ENCODE measurements around the gene RNF5.

The RNF5 gene

GRCh38 chr6:32153564-32154513 lies 24.4 kb upstream of the RNF5 start, which contains the start of gene PPT2:
Gene PPT2 (plus strand): TSS chr6:32154141. CDS start chr6:32154595, 454 bp downstream.
- POLR2A ChIA-PET = interaction anchor here (0.7 to 2.2 kb wide), 11 partner anchors 18 to 347 kb away, joined by 3 to 57 read pairs (median 4); partner anchors contain the start of genes AGPAT1, ATF6B, FKBPL and LSM2
- peak; percentile 90 for DNase-seq (ENCODE audit: extremely low spot score)
- CTCF ChIA-PET = no interaction called here
- TF ChIP-seq ARNT (IDR thresholded peaks at IDR 0.05) = peak; percentile 41; the same call in 1 of the 2 replicates
- peak; percentile 59; the same call in 1 of the 2 replicates for TF ChIP-seq BHLHE40 (IDR thresholded peaks at IDR 0.05; ENCODE audit: borderline replicate concordance)
- no peak for TF ChIP-seq L3MBTL2 (conservative IDR thresholded peaks at IDR 0.05)
- TF ChIP-seq PKNOX1 (IDR thresholded peaks at IDR 0.05) = peak; percentile 55
- no peak for TF ChIP-seq ELF4 (IDR thresholded peaks at IDR 0.05)
- TF ChIP-seq FOXK2 (IDR thresholded peaks at IDR 0.05) = peak; percentile 86

- ChIA-PET POLR2A (interaction anchor here (0.7 to 1.2 kb wide), 5 partner anchors 22 to 348 kb away, joined by 3 to 7 read pairs (median 3); partner anchors contain the start of genes AGPAT1, ATF6B and LSM2), CTCF (interaction anchor here (0.6 kb wide), 1 partner anchor 8 kb away, joined by 3 read pairs; no protein-coding TSS in a partner anchor)
- no peak for TF ChIP-seq ZNF384 (IDR thresholded peaks at IDR 0.05)
- TF ChIP-seq BHLHE40 (IDR thresholded peaks at IDR 0.05; ENCODE audit: borderline replicate concordance) = no peak
- TF ChIP-seq L3MBTL2 (conservative IDR thresholded peaks at IDR 0.05) = peak; percentile 55
- TF ChIP-seq FOXA1 (IDR thresholded peaks at IDR 0.05) = no peak
- DNase-seq (ENCODE audit: extremely low spot score) = peak; percentile 72
These were observed 23.6 kb upstream of the RNF5 start for GRCh38 chr6:32154514-32155161.

GRCh38 chr6:32156891-32157290 lies 21.3 kb upstream of the RNF5 start:
- CTCF ChIA-PET = no interaction called here
- no peak for TF ChIP-seq SUZ12 (IDR thresholded peaks at IDR 0.05)
- no peak for TF ChIP-seq TARDBP (IDR thresholded peaks at IDR 0.05)
- no peak for TF ChIP-seq HDGF (IDR thresholded peaks at IDR 0.05; ENCODE audit: borderline replicate concordance)
- POLR2A ChIA-PET = no interaction called here
- DNase-seq (ENCODE audit: extremely low spot score) = no peak

- POLR2A ChIA-PET = interaction anchor here (1.3 kb wide), 1 partner anchor 19 kb away, joined by 3 read pairs; no protein-coding TSS in a partner anchor
- CTCF ChIA-PET = no interaction called here
- no peak for DNase-seq (ENCODE audit: extremely low spot score)
- no peak for TF ChIP-seq L3MBTL2 (conservative IDR thresholded peaks at IDR 0.05)
- no peak for TF ChIP-seq TARDBP (IDR thresholded peaks at IDR 0.05)
- TF ChIP-seq ZNF384 (IDR thresholded peaks at IDR 0.05) = no peak
- no peak for TF ChIP-seq LEF1 (IDR thresholded peaks at IDR 0.05; ENCODE audit: borderline replicate concordance)
- no peak for TF ChIP-seq HDGF (IDR thresholded peaks at IDR 0.05; ENCODE audit: borderline replicate concordance)
- TF ChIP-seq FOXA1 (IDR thresholded peaks at IDR 0.05) = no peak
- TF ChIP-seq FOXK2 (IDR thresholded peaks at IDR 0.05) = no peak
- TF ChIP-seq CTBP1 (IDR thresholded peaks at IDR 0.05; ENCODE audit: borderline replicate concordance) = no peak
- no peak for TF ChIP-seq SP1 (IDR thresholded peaks at IDR 0.05)
- TF ChIP-seq SUZ12 (IDR thresholded peaks at IDR 0.05) = no peak
- no peak for TF ChIP-seq BHLHE40 (IDR thresholded peaks at IDR 0.05; ENCODE audit: borderline replicate concordance)
- TF ChIP-seq ELF4 (IDR thresholded peaks at IDR 0.05) = no peak
These were observed 20.2 kb upstream of the RNF5 start for GRCh38 chr6:32158052-32158451.

- CTCF ChIA-PET = no interaction called here
- TF ChIP-seq ZNF384 (IDR thresholded peaks at IDR 0.05) (no peak), FOXA1 (IDR thresholded peaks at IDR 0.05) (no peak), TARDBP (IDR thresholded peaks at IDR 0.05) (no peak), SP1 (IDR thresholded peaks at IDR 0.05) (no peak), NFRKB (IDR thresholded peaks at IDR 0.05) (no peak), CTBP1 (IDR thresholded peaks at IDR 0.05; ENCODE audit: borderline replicate concordance) (no peak), SUZ12 (IDR thresholded peaks at IDR 0.05) (no peak), FOXM1 (IDR thresholded peaks at IDR 0.05; ENCODE audit: borderline replicate concordance) (no peak), BHLHE40 (IDR thresholded peaks at IDR 0.05; ENCODE audit: borderline replicate concordance) (no peak), LEF1 (IDR thresholded peaks at IDR 0.05; ENCODE audit: borderline replicate concordance) (no peak), FOXK2 (IDR thresholded peaks at IDR 0.05) (no peak), ELF4 (IDR thresholded peaks at IDR 0.05) (no peak), PKNOX1 (IDR thresholded peaks at IDR 0.05) (no peak), HDGF (IDR thresholded peaks at IDR 0.05; ENCODE audit: borderline replicate concordance) (no peak)
These were observed 14.5 kb upstream of the RNF5 start for GRCh38 chr6:32163559-32164258.

GRCh38 chr6:32164295-32164694 lies 13.9 kb upstream of the RNF5 start, which contains the start of gene EGFL8:
Gene EGFL8 (plus strand): TSS chr6:32164595. CDS start chr6:32166166, 1,571 bp downstream.
- ChIA-PET CTCF (interaction anchor here (0.6 kb wide), 1 partner anchor 581 kb away, joined by 7 read pairs; no protein-coding TSS in a partner anchor), POLR2A (interaction anchor here (3.1 kb wide), 1 partner anchor 13 kb away, joined by 19 read pairs; the partner anchor contains the start of gene AGPAT1)
- TF ChIP-seq LEF1 (IDR thresholded peaks at IDR 0.05; ENCODE audit: borderline replicate concordance) (no peak), HDGF (IDR thresholded peaks at IDR 0.05; ENCODE audit: borderline replicate concordance) (no peak), ARNT (IDR thresholded peaks at IDR 0.05) (no peak), TARDBP (IDR thresholded peaks at IDR 0.05) (no peak)
- no peak for DNase-seq (ENCODE audit: extremely low spot score)

More at GRCh38 chr6:32163559-32164258, 14.5 kb upstream of the RNF5 start:
- POLR2A ChIA-PET = interaction anchor here (3.1 kb wide), 1 partner anchor 13 kb away, joined by 19 read pairs; the partner anchor contains the start of gene AGPAT1
- no peak for DNase-seq (ENCODE audit: extremely low spot score)

All from HEK293T (cell line).